Stimulated activated CD8-positive, alpha-beta memory T cell treated with anti-CD3 and anti-CD28 coated beads, Interleukin-2, amount 100 ng/mL, for 48 hours (primary cell): Measurements from ENCODE around the gene SLC5A1.
"Not testable (repeated sequence)": the region's sequence is repeated elsewhere in the genome, so short reads cannot be mapped to it uniquely, and the experiment has no call there.

Source experiments
- DNase-seq, 2 donors: peaks; one replicate each; pipeline ENCODE4 v3.0.0-alpha.2; 2020; ENCODE audit warnings: low read depth in 2 of 2

SLC5A1 gene

DNA sequence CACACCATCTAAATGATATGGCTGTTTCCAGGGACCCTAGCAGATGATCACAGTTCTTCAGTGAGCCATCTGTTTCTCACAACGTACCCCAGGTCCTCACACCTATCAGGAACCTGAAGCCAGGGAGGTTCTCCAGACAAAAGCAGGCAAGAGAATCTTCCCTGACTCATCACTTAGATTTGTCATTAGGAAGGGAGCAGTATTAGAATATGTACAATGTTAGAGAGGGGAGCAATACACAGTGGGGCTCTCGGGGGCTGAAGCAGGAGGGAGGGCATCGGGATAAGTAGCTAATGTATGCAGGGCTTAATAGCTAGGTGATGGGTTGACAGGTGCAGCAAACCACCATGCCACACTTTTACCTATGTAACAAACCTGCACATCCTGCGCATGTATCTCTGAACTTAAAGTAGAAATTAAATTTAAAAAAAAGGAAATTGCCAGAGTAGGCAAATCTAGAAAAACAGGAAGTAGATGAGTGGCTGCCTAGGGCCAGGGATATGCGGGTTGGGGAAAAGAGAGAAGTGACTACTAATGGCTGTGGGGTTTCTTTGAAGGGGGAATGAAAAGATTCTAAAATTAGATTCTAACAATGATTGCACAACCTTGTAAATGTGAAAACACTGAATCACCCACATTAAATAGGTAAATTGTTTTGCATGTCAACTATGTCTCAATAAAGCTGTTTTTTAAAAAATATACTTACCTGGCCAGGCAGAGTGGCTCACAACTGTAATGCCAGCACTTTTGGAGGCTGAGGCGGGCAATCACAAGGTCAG lies 101.6 kb downstream of the SLC5A1 start:
- DNase-seq: no peak

DNA sequence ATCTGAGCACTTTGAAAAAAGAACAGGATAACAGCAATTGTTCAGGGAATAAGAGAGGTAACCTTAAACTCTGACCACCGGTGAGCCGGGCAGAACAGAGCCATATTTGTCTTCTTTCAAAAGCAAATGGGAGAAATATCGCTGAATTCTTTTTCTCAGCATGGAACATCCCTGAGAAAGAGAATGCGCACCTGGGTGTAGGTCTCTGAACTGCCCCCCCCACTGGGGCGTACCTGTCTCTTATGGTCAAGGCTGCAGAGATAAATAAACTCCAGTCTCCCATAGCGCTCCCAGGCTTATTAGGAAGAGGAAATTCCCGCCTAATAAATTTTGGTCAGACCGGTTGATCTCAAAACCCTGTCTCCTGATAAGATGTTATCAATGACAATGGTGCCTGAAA lies 104.1 kb downstream of the SLC5A1 start:
- not testable (repeated sequence) for DNase-seq

DNA sequence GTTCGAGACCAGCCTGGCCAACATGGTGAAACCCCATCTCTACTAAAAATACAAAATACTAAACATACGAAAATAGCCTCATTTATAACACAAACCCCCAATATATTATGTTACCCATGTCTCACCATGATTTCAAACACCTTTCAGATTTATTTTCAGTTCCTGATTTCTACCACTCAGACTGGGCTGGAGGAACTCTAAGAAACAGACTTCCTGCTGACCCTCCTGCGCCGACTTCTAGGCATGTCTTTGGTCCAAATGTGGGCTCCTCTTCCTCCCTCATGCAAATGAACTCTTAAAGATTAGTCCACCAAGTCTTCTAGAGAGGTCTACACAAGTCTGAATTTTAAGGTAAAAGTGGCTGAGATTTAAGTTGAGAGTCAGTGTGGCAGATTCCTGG lies 105.3 kb downstream of the SLC5A1 start:
- not testable (repeated sequence) for DNase-seq

DNA sequence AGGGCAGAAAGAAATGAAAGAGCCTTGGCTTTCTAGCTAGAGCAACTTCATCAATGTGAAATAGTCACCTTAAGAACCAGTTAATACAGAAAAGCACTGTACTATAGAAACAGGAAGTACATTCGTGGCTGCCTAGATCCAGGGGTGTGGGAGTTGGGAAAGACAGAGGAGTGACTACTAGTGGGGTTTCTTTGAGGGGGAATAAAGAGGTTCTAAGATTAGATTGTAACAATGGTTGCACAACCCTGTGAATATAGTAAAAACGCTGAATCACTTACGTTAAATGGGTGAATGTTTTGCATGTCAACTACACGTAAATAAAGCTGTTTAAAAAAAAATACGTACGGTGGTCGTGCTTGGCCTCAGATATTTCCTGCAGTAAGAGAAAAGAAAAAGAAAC lies 107.6 kb downstream of the SLC5A1 start:
- DNase-seq: not testable (repeated sequence)

DNA sequence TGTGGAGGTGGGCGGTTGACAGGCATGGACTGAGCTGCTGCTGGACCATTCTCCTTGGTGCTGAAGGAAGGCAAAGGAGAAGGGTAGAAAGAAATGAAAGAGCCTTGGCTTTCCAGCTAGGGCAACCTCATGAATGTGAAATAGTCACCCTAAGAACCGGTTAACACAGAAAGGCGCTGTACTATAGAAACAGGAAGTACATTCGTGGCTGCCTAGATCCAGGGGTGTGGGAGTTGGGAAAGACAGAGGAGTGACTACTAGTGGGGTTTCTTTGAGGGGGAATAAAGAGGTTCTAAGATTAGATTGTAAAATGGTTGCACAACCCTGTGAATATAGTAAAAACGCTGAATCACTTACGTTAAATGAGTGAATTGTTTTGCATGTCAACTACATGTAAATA lies 108.6 kb downstream of the SLC5A1 start:
- not testable (repeated sequence) for DNase-seq

DNA sequence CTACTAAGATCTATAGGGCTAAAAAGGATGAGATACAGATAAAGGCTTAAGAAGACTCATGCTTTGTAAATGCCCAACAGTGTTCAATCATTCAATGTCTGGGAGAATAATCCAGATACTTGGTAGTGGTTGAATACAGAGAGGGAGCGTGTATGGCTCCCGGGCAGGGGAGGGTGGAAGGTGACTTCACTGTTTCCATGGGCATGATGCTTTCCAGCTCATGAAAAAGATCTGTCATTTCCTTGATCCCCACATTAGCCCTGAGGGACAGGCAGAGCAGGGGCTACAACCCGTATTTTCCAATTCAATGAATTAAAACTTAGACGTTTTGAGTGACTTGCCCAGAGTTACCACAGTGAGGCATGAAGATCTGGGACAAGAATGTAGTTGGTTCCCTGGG lies 111.7 kb downstream of the SLC5A1 start:
- DNase-seq: not testable (repeated sequence)

DNA sequence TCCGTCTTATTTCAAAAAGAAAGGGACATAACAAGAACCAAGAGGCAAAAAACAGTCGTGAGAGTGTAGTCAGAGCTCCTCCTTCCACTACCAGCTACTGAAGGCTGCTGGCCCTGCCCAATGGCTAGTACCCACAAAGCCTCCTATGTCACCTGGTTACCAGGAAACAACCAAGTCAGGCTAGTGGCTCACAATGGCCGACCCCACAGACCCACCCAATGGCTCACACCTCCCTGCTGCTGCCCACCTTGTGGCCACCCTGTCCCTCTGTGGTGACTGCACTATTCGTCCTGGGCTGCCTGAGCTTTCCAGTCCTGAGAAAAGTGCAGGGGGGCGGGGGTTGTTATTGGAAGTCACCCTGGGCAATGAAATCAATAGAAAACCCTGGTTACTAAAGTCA lies 114.6 kb downstream of the SLC5A1 start:
- DNase-seq: not testable (repeated sequence)

DNA sequence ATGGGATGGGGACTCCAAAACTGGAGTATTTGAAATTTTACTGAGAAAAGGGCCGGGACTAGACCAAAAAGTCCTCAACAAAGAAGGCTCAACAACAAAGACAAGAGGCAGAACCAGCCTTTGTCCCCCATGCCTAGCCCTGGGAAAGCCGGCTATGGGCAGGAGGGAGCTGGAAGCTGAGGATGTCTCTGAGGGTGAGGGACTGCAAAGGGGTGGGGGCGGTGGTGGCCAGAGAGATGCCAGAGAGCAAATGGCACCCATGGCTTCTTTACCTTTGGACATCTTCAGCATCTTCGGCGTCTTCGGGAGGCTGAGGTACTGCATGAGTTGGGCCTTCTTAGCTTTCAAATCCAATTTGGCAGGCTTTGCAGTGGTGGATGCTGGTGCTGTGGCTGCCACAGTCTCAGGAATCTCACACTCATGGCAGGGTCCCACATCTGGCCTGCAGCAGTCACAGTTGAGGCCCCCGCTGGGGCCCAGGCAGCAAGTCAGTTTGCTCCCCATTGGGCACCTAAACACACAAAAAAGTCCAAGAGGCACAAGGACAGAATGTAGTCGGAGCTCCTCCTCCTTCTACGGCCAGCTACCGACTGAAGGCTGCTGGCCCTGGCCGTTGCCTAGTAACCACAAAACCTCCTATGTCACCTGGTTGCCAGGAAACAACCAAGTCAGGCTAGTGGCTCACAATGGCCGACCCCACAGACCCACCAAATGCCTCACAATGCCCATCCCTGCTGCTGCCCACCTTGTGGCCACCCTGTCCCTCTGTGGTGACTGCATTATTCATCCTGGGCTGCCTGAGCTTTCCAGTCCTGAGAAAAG lies 115.9 kb downstream of the SLC5A1 start, which contains the start of gene C22orf42:
Gene C22orf42, minus strand, starts transcription at position 592 of the 822 bp plus-strand sequence. Its CDS starts 88 bp downstream, at position 504.
- DNase-seq: no peak

DNA sequence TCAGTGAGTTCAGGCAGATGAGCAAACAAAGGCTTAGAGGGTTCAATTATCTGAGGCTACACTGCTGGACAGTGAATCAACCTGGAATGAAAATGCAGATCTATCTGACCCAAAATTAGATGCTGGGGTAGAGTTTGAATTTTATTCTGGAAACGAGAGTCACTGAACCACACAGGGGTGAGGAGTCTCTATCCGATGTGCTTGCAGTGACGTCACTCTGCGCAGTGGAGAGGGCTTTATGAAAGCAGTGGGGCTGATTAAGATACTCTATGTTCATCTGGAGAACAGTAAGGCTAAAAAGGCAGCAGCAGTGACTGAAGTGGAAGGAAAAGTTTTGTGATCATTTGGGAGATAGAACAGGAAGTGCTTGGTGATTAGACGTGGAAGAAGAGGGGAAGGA lies 117.3 kb downstream of the SLC5A1 start:
- DNase-seq: not testable (repeated sequence)
